HEK293 (cell line): ENCODE data around the gene UBE2F.

ENCODE experiments used
- ZNF16 ChIP-seq: fragments of 450-650 bp; formaldehyde crosslinking; IDR thresholded peaks from 2 replicates; pipeline ENCODE4 v1.5.1; 2016; ENCODE audit warnings: low read depth, missing biosample characterization, missing genetic modification characterization
- TF ChIP-seq, protein P1 (sequence below): fragments of 450-650 bp; formaldehyde crosslinking; IDR thresholded peaks from 2 replicates; pipeline ENCODE4 v1.5.1; 2016; ENCODE audit warnings: missing biosample characterization, missing genetic modification characterization

DNA sequence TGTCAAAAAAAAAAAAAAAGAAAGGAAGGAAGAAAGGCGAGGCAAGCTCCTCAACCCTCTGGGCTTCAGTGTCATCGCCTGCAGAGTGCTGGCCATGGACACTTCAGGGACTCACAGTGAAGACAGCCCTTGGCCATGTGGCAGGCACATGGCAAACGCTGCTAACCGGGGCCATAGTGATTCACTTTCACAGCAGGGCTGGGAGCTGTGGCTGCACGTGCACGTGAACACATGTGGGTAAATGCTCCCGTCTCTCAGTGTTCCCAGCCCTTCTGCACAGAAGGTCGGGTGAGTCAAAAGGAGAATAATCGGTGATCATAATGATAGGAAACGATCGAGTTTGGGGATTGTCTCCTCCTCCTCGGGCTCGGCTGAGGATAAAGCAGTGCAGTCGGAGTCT is 46.1 kb upstream of the UBE2F start:
- no peak for TF ChIP-seq ZNF16 (tag by site-specific recombination)
- TF ChIP-seq, protein P1, sequence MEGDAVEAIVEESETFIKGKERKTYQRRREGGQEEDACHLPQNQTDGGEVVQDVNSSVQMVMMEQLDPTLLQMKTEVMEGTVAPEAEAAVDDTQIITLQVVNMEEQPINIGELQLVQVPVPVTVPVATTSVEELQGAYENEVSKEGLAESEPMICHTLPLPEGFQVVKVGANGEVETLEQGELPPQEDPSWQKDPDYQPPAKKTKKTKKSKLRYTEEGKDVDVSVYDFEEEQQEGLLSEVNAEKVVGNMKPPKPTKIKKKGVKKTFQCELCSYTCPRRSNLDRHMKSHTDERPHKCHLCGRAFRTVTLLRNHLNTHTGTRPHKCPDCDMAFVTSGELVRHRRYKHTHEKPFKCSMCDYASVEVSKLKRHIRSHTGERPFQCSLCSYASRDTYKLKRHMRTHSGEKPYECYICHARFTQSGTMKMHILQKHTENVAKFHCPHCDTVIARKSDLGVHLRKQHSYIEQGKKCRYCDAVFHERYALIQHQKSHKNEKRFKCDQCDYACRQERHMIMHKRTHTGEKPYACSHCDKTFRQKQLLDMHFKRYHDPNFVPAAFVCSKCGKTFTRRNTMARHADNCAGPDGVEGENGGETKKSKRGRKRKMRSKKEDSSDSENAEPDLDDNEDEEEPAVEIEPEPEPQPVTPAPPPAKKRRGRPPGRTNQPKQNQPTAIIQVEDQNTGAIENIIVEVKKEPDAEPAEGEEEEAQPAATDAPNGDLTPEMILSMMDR (tag by site-specific recombination), result no peak
